GM12878 (cell line): Measurements from ENCODE around the gene NOTCH1. TPM values are rescaled to one million over a fixed set of nuclear protein-coding genes. Genes with fewer than 3 reads are reported as not detected.

Experiments
- ATAC-seq: fragments of 200-7000 bp; cut with Tn5 transposase; 3 replicates; pipeline ENCODE4 v1.9.1; 2020; ENCODE audit warnings: mild to moderate bottlenecking, moderate library complexity
- BruUV-seq: library from RNA; stranded (reverse); fragments of 400-500 nt; replicated peaks from 2 replicates; lab custom pipeline; 2021; lab: Mats Ljungman, UMichigan
- CTCF ChIA-PET: fragments of 300-600 bp; sonication (Branson Sonifier 250); formaldehyde crosslinking; extraction: SDS; loops from one replicate; lab custom pipeline; 2021; ENCODE audit warnings: inconsistent platforms; lab: Yijun Ruan, JAX
- POLR2A ChIA-PET: fragments of 350-600 bp; formaldehyde crosslinking; extraction: SDS; loops from one replicate; lab custom pipeline; 2021; ENCODE audit warnings: inconsistent platforms; lab: Charles Lee
- RAD21 ChIA-PET: fragments of 300-600 bp; sonication (Branson Sonifier 250); formaldehyde crosslinking; loops from one replicate; lab custom pipeline; 2023; ENCODE audit warnings: antibody characterized with exemption; ENCODE audit not compliant: unreplicated experiment; lab: Charles Lee
- SMC1A ChIA-PET: fragments of 300-600 bp; sonication (Branson Sonifier 250); formaldehyde crosslinking; loops from one replicate; lab custom pipeline; 2023; ENCODE audit not compliant: unreplicated experiment, uncharacterized antibody; lab: Charles Lee
- DNase-seq: peaks from one replicate; pipeline ENCODE4 v3.0.0-alpha.2; 2011; ENCODE audit warnings: low read depth, low spot score
- FAIRE-seq: peaks from 3 replicates; lab custom pipeline; 2011; peaks lifted over from hg19 to GRCh38; lab: Jason Lieb, UNC
- H2AFZ ChIP-seq: 2 replicates; pipeline ENCODE4 v1.6.0; 2011; ENCODE audit warnings: low read depth, low read length, control low read depth; ENCODE audit not compliant: control insufficient read depth
- H3K27ac ChIP-seq: 2 replicates; pipeline ENCODE4 v1.5.1; 2011; ENCODE audit warnings: control low read depth; ENCODE audit not compliant: control insufficient read depth, insufficient read depth
- H3K27me3 ChIP-seq, 2 experiments: replicated peaks in 1 of 2; 2 replicates each; pipeline versions ENCODE4 v1.6.0 to v1.6.1; 2011; ENCODE audit warnings: low read length in 1 of 2; ENCODE audit not compliant: control insufficient read depth in 2 of 2, insufficient read depth in 2 of 2
- H3K36me3 ChIP-seq, 2 experiments: 2 replicates each; pipeline ENCODE4 v1.5.1; 2011; ENCODE audit warnings: low read length in 1 of 2; ENCODE audit not compliant: control insufficient read depth in 2 of 2, insufficient read depth in 2 of 2
- H3K4me1 ChIP-seq: 2 replicates; pipeline ENCODE4 v1.6.1; 2011; ENCODE audit warnings: mild to moderate bottlenecking, low read length, moderate library complexity, mixed read lengths; ENCODE audit not compliant: control insufficient read depth, insufficient read depth
- H3K4me2 ChIP-seq: 2 replicates; pipeline ENCODE4 v1.6.0; 2011; ENCODE audit warnings: control low read depth; ENCODE audit not compliant: control insufficient read depth, insufficient read depth
- H3K4me3 ChIP-seq: fragments of 200-600 bp; sonication (generic); 2 replicates; pipeline ENCODE4 v1.5.1; 2016
- H3K79me2 ChIP-seq: 2 replicates; pipeline ENCODE4 v1.6.0; 2011; ENCODE audit warnings: low read length; ENCODE audit not compliant: control insufficient read depth, insufficient read depth
- H3K9ac ChIP-seq: 2 replicates; pipeline ENCODE4 v1.8.0; 2011; ENCODE audit warnings: low read length, control low read depth, mixed read lengths; ENCODE audit not compliant: control insufficient read depth, insufficient read depth
- H3K9me3 ChIP-seq: replicated peaks from 3 replicates; pipeline ENCODE4 v1.5.1; 2011; ENCODE audit warnings: mild to moderate bottlenecking, low read length; ENCODE audit not compliant: control insufficient read depth, insufficient read depth
- H4K20me1 ChIP-seq: 2 replicates; pipeline ENCODE4 v1.6.0; 2011; ENCODE audit not compliant: control insufficient read depth, insufficient read depth
- BRCA1 ChIP-seq: IDR thresholded peaks from 2 replicates; pipeline ENCODE4 v1.6.1; 2011; ENCODE audit warnings: low read depth, low read length, improper control_type of control experiment
- CEBPZ ChIP-seq: fragments of 150-350 bp; IDR thresholded peaks from 2 replicates; pipeline ENCODE4 v1.6.1; 2016; ENCODE audit warnings: low read depth, low read length
- DPF2 ChIP-seq: fragments of 450-650 bp; IDR thresholded peaks from 2 replicates; pipeline ENCODE4 v1.6.1; 2017; ENCODE audit warnings: mild to moderate bottlenecking
- E2F8 ChIP-seq: fragments of 450-650 bp; IDR thresholded peaks from 2 replicates; pipeline ENCODE4 v1.6.1; 2018; ENCODE audit warnings: mild to moderate bottlenecking, low read depth, moderate library complexity; ENCODE audit not compliant: partially characterized antibody
- FOS ChIP-seq: IDR thresholded peaks from 3 replicates; pipeline ENCODE4 v1.6.1; 2011; ENCODE audit warnings: borderline replicate concordance; ENCODE audit not compliant: insufficient read length; ENCODE audit errors: extremely low read depth
- IRF3 ChIP-seq: fragments of 450-650 bp; IDR thresholded peaks from 2 replicates; pipeline ENCODE4 v1.6.1; 2014; ENCODE audit warnings: mild to moderate bottlenecking
- KLF5 ChIP-seq: fragments of 450-650 bp; IDR thresholded peaks from 2 replicates; pipeline ENCODE4 v1.6.1; 2014; ENCODE audit warnings: mild to moderate bottlenecking; ENCODE audit not compliant: partially characterized antibody
- NR2F1 ChIP-seq: fragments of 450-650 bp; conservative IDR thresholded peaks from 2 replicates; pipeline ENCODE4 v1.6.1; 2017; ENCODE audit warnings: mild to moderate bottlenecking
- RCOR1 ChIP-seq: conservative IDR thresholded peaks from 2 replicates; pipeline ENCODE4 v1.6.1; 2012; ENCODE audit warnings: low read depth, low read length, improper control_type of control experiment
- SMAD1 ChIP-seq: fragments of 450-650 bp; IDR thresholded peaks from 2 replicates; pipeline ENCODE4 v1.6.1; 2018; ENCODE audit warnings: mild to moderate bottlenecking, low read depth; ENCODE audit not compliant: partially characterized antibody
- SMAD5 ChIP-seq: IDR thresholded peaks from 2 replicates; pipeline ENCODE4 v1.6.1; 2016; ENCODE audit warnings: antibody characterized with exemption, low read depth
- ZNF384 ChIP-seq: IDR thresholded peaks from 2 replicates; pipeline ENCODE4 v1.6.1; 2012; ENCODE audit warnings: low read depth, mild to moderate bottlenecking, low read length, improper control_type of control experiment, borderline replicate concordance
- ZNF622 ChIP-seq: fragments of 450-650 bp; IDR thresholded peaks from 2 replicates; pipeline ENCODE4 v1.6.1; 2017; ENCODE audit warnings: mild to moderate bottlenecking, inconsistent platforms
- WGBS: methylation state at CpG from one replicate; pipeline ENCODE4 v1.1.6; 2016; ENCODE audit warnings: low lambda C conversion rate; ENCODE audit not compliant: insufficient replicate concordance, insufficient coverage; ENCODE audit errors: missing lambda C conversion rate; 5-methylcytosine and 5-hydroxymethylcytosine counted together
- in situ Hi-C: fragments of 300-500 bp; cut with MboI; formaldehyde crosslinking; loops from 9 replicates; pipeline ENCODE4 v1.14.3; 2018; ENCODE audit warnings: mixed read lengths
- intact Hi-C: fragments of 100-400 bp; cut with micrococcal nuclease; formaldehyde crosslinking; loops from one replicate; pipeline ENCODE4 v1.14.2; 2022; ENCODE audit not compliant: unreplicated experiment
- polyA plus RNA-seq, 11 experiments: library from polyadenylated mRNA; depleted of rRNA in 4 of 11; unstranded in 6 of 11; stranded (reverse) in 5 of 11; fragments of >200 nt; fragmentation: Nextera tagmentation in 4 of 11; fragmentation: Illumina TruSeq in 1 of 11; extraction: Ambion mirVana in 4 of 11; extraction: Trizol in 1 of 11; gene quantifications; 1 replicate in 1 of 11; 2 replicates in 10 of 11; pipeline versions ENCODE4 v1.2.1 to v1.2.3, GENCODE V29; 2011 to 2016; ENCODE audit warnings: inconsistent platforms in 2 of 11, missing spikeins in 2 of 11, low read depth in 1 of 11
- total RNA-seq, 4 experiments: library from RNA; depleted of rRNA in 3 of 4; stranded (reverse); fragments of >200 nt in 3 of 4; fragmentation: Illumina TruSeq in 1 of 4; extraction: Trizol in 1 of 4; gene quantifications; 2 replicates each; pipeline versions ENCODE4 v1.2.1 to v1.2.3, GENCODE V29; 2013 to 2021
- TF ChIP-seq, protein P1 (sequence below): IDR thresholded peaks from 2 replicates; pipeline ENCODE4 v1.6.1; 2012; ENCODE audit warnings: low read depth, low read length, improper control_type of control experiment

NOTCH1 gene
- total and polyA plus RNA-seq, 10 of the 15 experiments (the other 5 are each of a cell fraction or from before 2014, with no cell fraction given): 0.02 to 40.0 (median 3.7) TPM

GRCh38 chr9:136582977-136583735, 37.3 kb upstream of the NOTCH1 start:
- no peaks in the 10 kb centered on the region for H3K27me3 ChIP-seq
- SMC1A ChIA-PET: no interaction called here
- H3K27ac ChIP-seq: no peak overlapping the region
- 33% methylated on average over 11 of the region's 11 CpGs for WGBS
- no peak for DNase-seq
- H3K9ac ChIP-seq: no peak overlapping the region
- RAD21 ChIA-PET: no interaction called here
- H3K36me3 ChIP-seq: no peaks in the 10 kb centered on the region
- intact Hi-C loops: no loop called here
- ATAC-seq: no peak
- no peaks in the 10 kb centered on the region; the same call in 2 of the 3 replicates for H3K9me3 ChIP-seq
- TF ChIP-seq, protein P1, sequence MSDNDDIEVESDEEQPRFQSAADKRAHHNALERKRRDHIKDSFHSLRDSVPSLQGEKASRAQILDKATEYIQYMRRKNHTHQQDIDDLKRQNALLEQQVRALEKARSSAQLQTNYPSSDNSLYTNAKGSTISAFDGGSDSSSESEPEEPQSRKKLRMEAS: no peak
- no peak for TF ChIP-seq BRCA1
- no peak for TF ChIP-seq CEBPZ
- TF ChIP-seq KLF5: no peak
- no peak for TF ChIP-seq NR2F1
- TF ChIP-seq DPF2: no peak
- no peak for TF ChIP-seq ZNF622
- TF ChIP-seq FOS: no peak
- TF ChIP-seq ZNF384: no peak
- TF ChIP-seq SMAD1: no peak
- TF ChIP-seq SMAD5: no peak
- no peak for TF ChIP-seq RCOR1
- no peak for TF ChIP-seq E2F8
- TF ChIP-seq IRF3: no peak
- POLR2A ChIA-PET: no interaction called here
- no peak overlapping the region for H2AFZ ChIP-seq
- no peaks in the 10 kb centered on the region for H3K79me2 ChIP-seq
- FAIRE-seq: no peak
- in situ Hi-C loops: no loop called here
- H3K4me1 ChIP-seq: peaks cover 8% of the 10 kb centered on the region
- H3K4me3 ChIP-seq: no peak overlapping the region
- no peak overlapping the region for H3K4me2 ChIP-seq
- no TSS peak for BruUV-seq
- CTCF ChIA-PET: no interaction called here
- no peaks in the 10 kb centered on the region for H4K20me1 ChIP-seq
